Stimulated activated naive CD4-positive, alpha-beta T cell (primary cell): ENCODE data around the gene SPOCD1.

Experiments used
- DNase-seq, 6 experiments: peaks; one replicate each; lab custom pipeline; 2025; lab: John Stamatoyannopoulos, UW

The SPOCD1 gene

GRCh38 chr1:31815752-31816500, at the start of gene SPOCD1:
SPOCD1 (minus strand) TSS chr1:31816022; CDS start chr1:31815333, 689 bp downstream.
- DNase-seq = peak; percentile 63 to 84 (median 72)

GRCh38 chr1:31862071-31862470, 46.2 kb upstream of the SPOCD1 start:
- no peak for DNase-seq

- DNase-seq = no peak
These were observed 45.5 kb upstream of the SPOCD1 start for GRCh38 chr1:31861346-31861745.

GRCh38 chr1:31860581-31860980, 44.8 kb upstream of the SPOCD1 start:
- DNase-seq = no peak

- DNase-seq = no peak
These were observed 43.9 kb upstream of the SPOCD1 start for GRCh38 chr1:31859719-31860118.

GRCh38 chr1:31859044-31859443, 43.2 kb upstream of the SPOCD1 start:
- no peak for DNase-seq

GRCh38 chr1:31857863-31858262, 42.0 kb upstream of the SPOCD1 start:
- DNase-seq = no peak

- DNase-seq = no peak
These were observed 40.3 kb upstream of the SPOCD1 start for GRCh38 chr1:31856140-31856539.

GRCh38 chr1:31855038-31855845, 39.4 kb upstream of the SPOCD1 start:
- no peak for DNase-seq

- DNase-seq = no peak
These were observed 33.8 kb upstream of the SPOCD1 start for GRCh38 chr1:31849653-31850052.

GRCh38 chr1:31848381-31848897, 32.6 kb upstream of the SPOCD1 start:
- peak; percentile 15 to 65 (median 54) for DNase-seq

GRCh38 chr1:31846484-31846883, 30.7 kb upstream of the SPOCD1 start:
- DNase-seq = no peak

GRCh38 chr1:31843506-31843905, 27.7 kb upstream of the SPOCD1 start:
- DNase-seq = no peak

GRCh38 chr1:31839662-31840343, 24.0 kb upstream of the SPOCD1 start:
- DNase-seq = no peak

GRCh38 chr1:31837451-31838158, 21.8 kb upstream of the SPOCD1 start:
- no peak for DNase-seq

- DNase-seq = no peak
These were observed 20.8 kb upstream of the SPOCD1 start for GRCh38 chr1:31836638-31837037.

GRCh38 chr1:31835415-31835814, 19.6 kb upstream of the SPOCD1 start:
- DNase-seq = no peak

- no peak for DNase-seq
These were observed 18.7 kb upstream of the SPOCD1 start for GRCh38 chr1:31834501-31834900.

GRCh38 chr1:31831397-31832378, 15.9 kb upstream of the SPOCD1 start:
- no peak for DNase-seq

- DNase-seq = no peak
These were observed 14.7 kb upstream of the SPOCD1 start for GRCh38 chr1:31830511-31830910.

GRCh38 chr1:31830065-31830464, 14.2 kb upstream of the SPOCD1 start:
- no peak for DNase-seq
